CD4-positive, CD25-positive, alpha-beta regulatory T cell (primary cell): Measurements from ENCODE around the gene CDC42BPA. TPM values are rescaled to one million over a fixed set of nuclear protein-coding genes. Genes with fewer than 3 reads are reported as not detected.
A peak's percentile ranks its signal among the peaks of the same experiment; 100 is the strongest.
"Not testable (repeated sequence)": the region's sequence is repeated elsewhere in the genome, so short reads cannot be mapped to it uniquely, and the experiment has no call there.

Experiments
- ATAC-seq, 2 donors: fragments of 150-1000 bp; cut with Tn5 transposase; one replicate each; pipeline ENCODE4 v1.10.0; 2021; ENCODE audit warnings: low read depth in 2 of 2, moderate number of reproducible peaks in 2 of 2, moderate library complexity in 1 of 2
- DNase-seq, 3 donors: peaks; one replicate each; pipeline versions ENCODE4 v3.0.0 to v3.0.0-alpha.2; 2012 to 2022; ENCODE audit warnings: mixed read lengths in 1 of 3
- H3K27ac ChIP-seq: one replicate; pipeline ENCODE4 v1.7.0; 2013; ENCODE audit warnings: mild to moderate bottlenecking, low read length; ENCODE audit not compliant: insufficient read depth, poor library complexity, severe bottlenecking
- H3K27me3 ChIP-seq: one replicate; pipeline ENCODE4 v1.7.0; 2013; ENCODE audit warnings: low read length; ENCODE audit not compliant: control insufficient read depth, insufficient read depth
- H3K36me3 ChIP-seq: one replicate; pipeline ENCODE4 v1.7.0; 2013; ENCODE audit warnings: mild to moderate bottlenecking, low read length, moderate library complexity; ENCODE audit not compliant: control insufficient read depth, insufficient read depth
- H3K4me1 ChIP-seq: 2 replicates; pipeline ENCODE4 v1.7.0; 2013; ENCODE audit warnings: mild to moderate bottlenecking, low read length; ENCODE audit not compliant: insufficient read depth, control insufficient read depth, poor library complexity, severe bottlenecking
- H3K4me3 ChIP-seq: one replicate; pipeline ENCODE4 v1.7.0; 2013; ENCODE audit warnings: low read depth, mild to moderate bottlenecking, low read length, moderate library complexity
- H3K9me3 ChIP-seq, 2 experiments: 1 replicate in 1 of 2; 2 replicates in 1 of 2; pipeline ENCODE4 v1.7.0; 2013; ENCODE audit warnings: low read length in 2 of 2, mild to moderate bottlenecking in 1 of 2, moderate library complexity in 1 of 2; ENCODE audit not compliant: control insufficient read depth in 2 of 2
- H3K27ac Mint-ChIP-seq, 3 donors: one replicate each; pipeline ENCODE4 v1.8.0; 2020 to 2022; ENCODE audit warnings: mild to moderate bottlenecking in 3 of 3, mixed read lengths in 3 of 3, moderate library complexity in 2 of 3
- H3K27me3 Mint-ChIP-seq: one replicate; pipeline ENCODE4 v1.8.0; 2022; ENCODE audit warnings: mild to moderate bottlenecking, mixed read lengths
- H3K36me3 Mint-ChIP-seq: one replicate; pipeline ENCODE4 v1.8.0; 2020; ENCODE audit warnings: mixed read lengths
- H3K4me1 Mint-ChIP-seq, 4 donors: one replicate each; pipeline ENCODE4 v1.8.0; 2020 to 2022; ENCODE audit warnings: mixed read lengths in 4 of 4, mild to moderate bottlenecking in 1 of 4
- H3K4me3 Mint-ChIP-seq, 4 donors: one replicate each; pipeline ENCODE4 v1.8.0; 2020 to 2022; ENCODE audit warnings: mild to moderate bottlenecking in 4 of 4, mixed read lengths in 4 of 4, moderate library complexity in 3 of 4
- H3K9me3 Mint-ChIP-seq, 7 donors: one replicate each; pipeline ENCODE4 v1.8.0; 2020 to 2022; ENCODE audit warnings: mixed read lengths in 7 of 7, mild to moderate bottlenecking in 3 of 7, moderate library complexity in 2 of 7
- polyA plus RNA-seq, 4 donors: library from polyadenylated mRNA; unstranded; fragments of 300-500 nt; fragmentation: Illumina TruSeq; gene quantifications; one replicate each; pipeline ENCODE4 v1.2.3, GENCODE V29; 2021
- total RNA-seq: library from RNA; stranded (reverse); gene quantifications from one replicate; pipeline ENCODE4 v1.2.3, GENCODE V29; 2022

The CDC42BPA gene
- total and polyA plus RNA-seq, 5 donors from 2014 or later, result 0.06 to 1.5 (median 0.63) TPM

- DNase-seq, result no peak
- no peaks in the 10 kb centered on the region for H3K4me1 Mint-ChIP-seq
- H3K27ac Mint-ChIP-seq, result no peak overlapping the region
- H3K9me3 Mint-ChIP-seq, result peaks cover 0 to 12% (median 2%) of the 10 kb centered on the region in 7 donors
- H3K27me3 Mint-ChIP-seq, result peaks cover 18% of the 10 kb centered on the region
- no peaks in the 10 kb centered on the region for H3K4me1 ChIP-seq
- no peaks in the 10 kb centered on the region for H3K36me3 ChIP-seq
- peaks cover 9% of the 10 kb centered on the region for H3K27me3 ChIP-seq
- no peak for ATAC-seq
- H3K4me3 Mint-ChIP-seq, result no peak overlapping the region
- H3K27ac ChIP-seq, result no peak overlapping the region
- H3K4me3 ChIP-seq, result no peak overlapping the region
- peaks cover 3 to 5% of the 10 kb centered on the region in 2 experiments for H3K9me3 ChIP-seq
- no peaks in the 10 kb centered on the region for H3K36me3 Mint-ChIP-seq
Observed at GRCh38 chr1:227244339-227245118, 73.8 kb downstream of the CDC42BPA start.

DNA sequence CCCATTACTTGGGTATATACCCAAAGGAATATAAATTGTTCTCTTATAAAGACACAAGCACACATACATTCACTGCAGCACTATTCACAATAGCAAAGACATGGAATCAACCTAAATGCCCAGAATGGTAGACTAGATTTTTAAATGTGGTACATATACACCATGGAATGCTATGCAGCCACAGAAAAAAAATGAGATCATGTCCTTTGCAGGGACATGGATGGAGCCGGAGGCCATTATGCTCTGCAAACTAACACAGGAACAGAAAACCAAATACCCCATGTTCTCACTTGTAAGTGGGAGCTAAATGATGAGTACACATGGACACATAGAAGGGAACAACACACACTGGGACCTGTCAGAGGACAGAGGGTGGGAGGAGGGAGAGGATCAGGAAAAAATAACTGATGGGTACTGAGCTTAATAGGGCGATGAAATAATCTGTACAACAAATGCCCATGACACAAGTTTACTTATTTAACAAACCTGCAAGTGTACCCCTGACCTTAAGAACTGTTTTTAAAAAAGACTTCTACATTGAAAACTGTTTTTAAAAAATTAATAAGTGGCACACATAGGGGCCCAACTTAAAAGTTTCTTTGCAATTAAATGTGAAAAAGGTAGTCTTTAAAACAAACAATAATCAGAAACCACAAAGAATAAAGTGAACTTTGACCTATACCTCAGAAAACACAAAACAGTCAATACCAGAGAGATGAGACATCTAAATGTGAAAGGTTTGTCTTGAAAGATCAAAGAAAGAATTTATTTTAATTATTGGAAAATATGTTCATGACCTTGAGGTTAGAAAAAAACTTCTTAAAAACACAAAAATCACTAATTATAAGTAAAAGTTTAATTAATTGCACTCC, 75.2 kb downstream of the CDC42BPA start:
- no peak overlapping the region for H3K4me3 Mint-ChIP-seq
- no peaks in the 10 kb centered on the region for H3K4me1 Mint-ChIP-seq
- peaks cover 18% of the 10 kb centered on the region for H3K27me3 Mint-ChIP-seq
- peaks cover 0 to 9% (median 2%) of the 10 kb centered on the region in 7 donors for H3K9me3 Mint-ChIP-seq
- Histone ChIP-seq H3K27ac (no peak overlapping the region), H3K4me3 (no peak overlapping the region), H3K36me3 (no peaks in the 10 kb centered on the region), H3K9me3 (peaks cover 3 to 4% of the 10 kb centered on the region in 2 experiments), H3K27me3 (peaks cover 10% of the 10 kb centered on the region), H3K4me1 (no peaks in the 10 kb centered on the region)
- no peaks in the 10 kb centered on the region for H3K36me3 Mint-ChIP-seq
- ATAC-seq (no peak), DNase-seq (no peak)
- H3K27ac Mint-ChIP-seq, result no peak overlapping the region

DNA sequence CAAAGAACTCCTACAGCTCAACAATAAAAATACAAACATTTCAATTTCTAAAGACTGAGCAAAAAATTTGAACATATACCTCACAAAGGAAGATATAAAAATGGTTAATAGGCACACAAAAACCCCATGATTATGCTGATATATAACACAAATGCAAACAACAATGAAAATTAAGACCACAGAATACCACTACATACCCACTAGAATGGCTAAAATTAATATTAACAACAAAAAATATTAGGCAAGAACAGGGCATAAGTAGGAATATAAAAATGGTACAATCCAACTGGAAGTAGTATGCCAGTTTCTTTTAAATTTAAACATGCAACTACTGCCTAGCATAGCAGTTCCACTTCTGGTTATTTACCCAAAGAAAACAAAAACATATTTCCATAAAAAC, 77.3 kb downstream of the CDC42BPA start:
- H3K9me3 Mint-ChIP-seq, result peaks cover 0 to 2% (median 0%) of the 10 kb centered on the region in 7 donors
- no peak for ATAC-seq
- peaks cover 18% of the 10 kb centered on the region for H3K27me3 Mint-ChIP-seq
- Histone ChIP-seq H3K27me3 (peaks cover 10% of the 10 kb centered on the region), H3K4me1 (no peaks in the 10 kb centered on the region), H3K27ac (no peak overlapping the region), H3K36me3 (no peaks in the 10 kb centered on the region), H3K9me3 (no peaks in the 10 kb centered on the region), H3K4me3 (no peak overlapping the region)
- no peaks in the 10 kb centered on the region for H3K36me3 Mint-ChIP-seq
- DNase-seq, result no peak
- no peaks in the 10 kb centered on the region for H3K4me1 Mint-ChIP-seq
- no peak overlapping the region for H3K4me3 Mint-ChIP-seq
- no peak overlapping the region for H3K27ac Mint-ChIP-seq

GRCh38 chr1:227234998-227235405, 83.3 kb downstream of the CDC42BPA start:
- Mint-ChIP-seq H3K4me1 (no peaks in the 10 kb centered on the region), H3K9me3 (peaks cover 0 to 2% (median 0%) of the 10 kb centered on the region in 7 donors), H3K36me3 (no peaks in the 10 kb centered on the region), H3K27me3 (peaks cover 8% of the 10 kb centered on the region), H3K27ac (no peak overlapping the region), H3K4me3 (no peak overlapping the region)
- peak in 1 of 3 donors; percentile 37 for DNase-seq
- Histone ChIP-seq H3K36me3 (no peaks in the 10 kb centered on the region), H3K4me1 (no peaks in the 10 kb centered on the region), H3K9me3 (no peaks in the 10 kb centered on the region), H3K4me3 (no peak overlapping the region), H3K27me3 (peaks cover 4% of the 10 kb centered on the region), H3K27ac (no peak overlapping the region)
- no peak for ATAC-seq

DNA sequence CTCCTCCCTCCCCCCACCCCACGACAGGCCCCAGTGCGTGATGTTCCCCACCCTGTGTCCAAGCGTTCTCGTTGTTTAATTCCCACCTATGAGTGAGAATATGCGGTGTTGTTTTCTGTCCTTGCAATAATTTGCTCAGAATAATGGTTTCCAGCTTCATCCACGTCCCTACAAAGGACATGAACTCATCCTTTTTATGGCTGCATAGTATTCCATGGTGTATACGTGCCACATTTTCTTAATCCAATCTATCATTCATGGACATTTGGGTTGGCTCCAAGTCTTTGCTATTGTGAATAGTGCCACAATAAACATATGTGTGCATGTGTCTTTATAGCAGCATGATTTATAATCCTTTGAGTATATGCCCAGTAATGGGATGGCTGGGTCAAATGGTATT, 87.2 kb downstream of the CDC42BPA start:
- not testable (repeated sequence) for H3K9me3 Mint-ChIP-seq, DNase-seq, H3K27ac Mint-ChIP-seq, H3K4me3 ChIP-seq, H3K36me3 ChIP-seq, H3K27ac ChIP-seq, H3K4me1 ChIP-seq, ATAC-seq, H3K4me1 Mint-ChIP-seq, H3K9me3 ChIP-seq, H3K4me3 Mint-ChIP-seq, H3K27me3 ChIP-seq, H3K36me3 Mint-ChIP-seq
- H3K27me3 Mint-ChIP-seq, result peaks cover 12% of the 10 kb centered on the region

GRCh38 chr1:227228201-227228600, 90.1 kb downstream of the CDC42BPA start:
- no peaks in the 10 kb centered on the region for H3K36me3 Mint-ChIP-seq
- no peaks in the 10 kb centered on the region for H3K36me3 ChIP-seq
- DNase-seq, result no peak
- H3K4me1 Mint-ChIP-seq, result no peaks in the 10 kb centered on the region
- no peaks in the 10 kb centered on the region for H3K9me3 ChIP-seq
- H3K27me3 ChIP-seq, result no peaks in the 10 kb centered on the region
- no peak overlapping the region for H3K27ac Mint-ChIP-seq
- H3K27me3 Mint-ChIP-seq, result peaks cover 19% of the 10 kb centered on the region
- H3K9me3 Mint-ChIP-seq, result peaks cover 0 to 5% (median 0%) of the 10 kb centered on the region in 7 donors
- H3K27ac ChIP-seq, result no peak overlapping the region
- H3K4me3 Mint-ChIP-seq, result no peak overlapping the region
- ATAC-seq, result no peak
- no peaks in the 10 kb centered on the region for H3K4me1 ChIP-seq
- H3K4me3 ChIP-seq, result no peak overlapping the region

DNA sequence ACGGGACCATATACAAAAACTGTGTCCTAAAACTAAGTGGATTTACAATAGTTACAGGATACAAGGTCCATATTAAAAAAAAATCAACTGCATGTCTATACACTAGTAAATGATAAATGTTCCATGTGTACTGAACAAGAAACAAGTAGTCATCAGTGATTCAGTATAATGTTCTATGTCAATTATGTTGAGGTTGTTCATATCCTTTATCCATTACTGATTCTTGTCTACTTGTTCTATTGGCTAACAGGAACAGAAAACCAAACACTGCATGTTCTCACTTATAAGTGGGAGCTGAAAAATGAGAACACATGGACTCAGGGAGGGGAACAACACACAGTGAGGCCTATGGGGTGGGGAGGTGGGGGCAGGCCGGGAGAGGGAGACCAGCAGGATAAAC, 90.5 kb downstream of the CDC42BPA start:
- no peak overlapping the region for H3K27ac Mint-ChIP-seq
- ATAC-seq (no peak), DNase-seq (no peak)
- peaks cover 19% of the 10 kb centered on the region for H3K27me3 Mint-ChIP-seq
- H3K36me3 ChIP-seq, result no peaks in the 10 kb centered on the region
- no peak overlapping the region for H3K4me3 ChIP-seq
- no peak overlapping the region for H3K27ac ChIP-seq
- H3K36me3 Mint-ChIP-seq, result no peaks in the 10 kb centered on the region
- H3K4me1 ChIP-seq, result no peaks in the 10 kb centered on the region
- no peak overlapping the region for H3K4me3 Mint-ChIP-seq
- no peaks in the 10 kb centered on the region for H3K27me3 ChIP-seq
- no peaks in the 10 kb centered on the region for H3K9me3 ChIP-seq
- peaks cover 0 to 5% (median 0%) of the 10 kb centered on the region in 7 donors for H3K9me3 Mint-ChIP-seq
- no peaks in the 10 kb centered on the region for H3K4me1 Mint-ChIP-seq
